HG02981 (cell line): ENCODE measurements around the gene UGGT2.
"Not testable (repeated sequence)": the region's sequence is repeated elsewhere in the genome, so short reads cannot be mapped to it uniquely, and the experiment has no call there.

Source experiments
- ATAC-seq: cut with Tn5 transposase; IDR thresholded peaks from one replicate; pipeline ENCODE4 v1.9.1; 2021; ENCODE audit warnings: mild to moderate bottlenecking, moderate library complexity; ENCODE audit not compliant: unreplicated experiment

Gene UGGT2

DNA sequence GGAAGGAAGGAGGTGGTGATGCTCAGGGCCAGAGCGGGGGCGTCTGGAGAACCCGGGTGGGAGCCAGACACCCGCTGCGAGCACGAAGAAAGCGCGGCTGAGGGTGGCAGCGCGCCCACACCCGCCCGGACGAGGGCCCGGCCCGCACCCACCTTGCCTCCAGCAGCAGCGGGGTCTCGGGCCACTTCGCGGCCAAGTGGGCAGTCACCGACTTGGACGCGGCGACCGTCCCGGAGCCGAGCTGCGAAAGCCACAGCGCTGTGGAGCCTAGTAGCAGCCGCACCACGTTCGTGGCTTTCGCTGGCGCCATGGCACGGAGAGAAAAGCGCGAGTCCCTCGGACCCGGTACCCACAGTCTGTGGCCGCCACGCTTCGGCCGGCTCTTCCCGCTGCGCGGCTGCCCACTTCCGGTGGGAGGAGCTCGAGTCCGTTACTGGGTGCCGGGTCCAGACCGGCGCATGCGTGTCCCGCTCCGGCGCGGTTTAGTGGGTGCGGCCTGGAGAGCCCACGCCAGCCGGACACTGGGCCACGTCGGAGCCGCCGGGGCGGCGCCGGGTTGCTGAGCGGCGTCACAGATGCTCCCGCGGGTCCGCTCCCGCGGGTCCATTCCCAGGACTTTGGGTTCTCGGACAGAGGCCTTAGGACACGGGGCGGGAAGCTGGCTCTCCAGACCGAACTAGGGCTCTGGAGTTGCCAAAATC, at the start of gene UGGT2:
UGGT2 (minus strand) TSS at position 399 of the 701 bp plus-strand sequence; CDS start at position 310, 89 bp downstream.
- ATAC-seq = peak; percentile 93

- no peak for ATAC-seq
These were observed 47.4 kb upstream of the UGGT2 start for GRCh38 chr13:96100457-96101220.

DNA sequence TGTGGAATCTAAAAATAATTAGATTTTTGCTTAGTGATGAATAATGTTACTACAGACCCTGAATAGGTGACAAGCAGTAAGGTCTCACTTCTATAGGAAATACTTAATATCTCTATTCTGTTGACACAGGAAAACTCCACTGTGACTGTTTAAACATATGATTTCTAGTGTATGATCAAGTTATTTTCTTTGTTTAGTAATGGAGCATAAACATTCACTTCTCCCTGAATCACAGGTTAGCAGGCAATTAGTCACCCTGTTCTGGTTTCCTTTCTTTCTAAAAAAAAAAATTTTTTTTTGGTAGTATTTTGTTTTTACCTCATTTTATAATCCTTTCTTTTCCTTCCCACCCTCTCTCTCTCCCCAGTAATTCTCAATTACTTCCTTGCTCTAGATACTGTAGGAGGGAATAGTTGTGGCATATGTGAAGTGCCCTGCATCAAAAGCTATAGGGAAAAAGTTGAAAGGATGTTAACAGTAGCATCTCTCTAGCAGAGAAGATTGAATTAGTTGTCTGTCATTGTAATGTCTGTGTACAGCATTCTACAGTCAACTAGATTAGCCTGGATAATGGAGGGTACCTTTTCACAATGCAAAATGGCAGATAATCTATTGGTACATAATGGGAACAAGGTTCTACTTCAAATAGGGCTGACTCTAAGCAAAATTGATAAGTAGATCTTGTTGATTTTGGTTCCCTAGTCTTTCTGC, 40.2 kb upstream of the UGGT2 start:
- no peak for ATAC-seq

DNA sequence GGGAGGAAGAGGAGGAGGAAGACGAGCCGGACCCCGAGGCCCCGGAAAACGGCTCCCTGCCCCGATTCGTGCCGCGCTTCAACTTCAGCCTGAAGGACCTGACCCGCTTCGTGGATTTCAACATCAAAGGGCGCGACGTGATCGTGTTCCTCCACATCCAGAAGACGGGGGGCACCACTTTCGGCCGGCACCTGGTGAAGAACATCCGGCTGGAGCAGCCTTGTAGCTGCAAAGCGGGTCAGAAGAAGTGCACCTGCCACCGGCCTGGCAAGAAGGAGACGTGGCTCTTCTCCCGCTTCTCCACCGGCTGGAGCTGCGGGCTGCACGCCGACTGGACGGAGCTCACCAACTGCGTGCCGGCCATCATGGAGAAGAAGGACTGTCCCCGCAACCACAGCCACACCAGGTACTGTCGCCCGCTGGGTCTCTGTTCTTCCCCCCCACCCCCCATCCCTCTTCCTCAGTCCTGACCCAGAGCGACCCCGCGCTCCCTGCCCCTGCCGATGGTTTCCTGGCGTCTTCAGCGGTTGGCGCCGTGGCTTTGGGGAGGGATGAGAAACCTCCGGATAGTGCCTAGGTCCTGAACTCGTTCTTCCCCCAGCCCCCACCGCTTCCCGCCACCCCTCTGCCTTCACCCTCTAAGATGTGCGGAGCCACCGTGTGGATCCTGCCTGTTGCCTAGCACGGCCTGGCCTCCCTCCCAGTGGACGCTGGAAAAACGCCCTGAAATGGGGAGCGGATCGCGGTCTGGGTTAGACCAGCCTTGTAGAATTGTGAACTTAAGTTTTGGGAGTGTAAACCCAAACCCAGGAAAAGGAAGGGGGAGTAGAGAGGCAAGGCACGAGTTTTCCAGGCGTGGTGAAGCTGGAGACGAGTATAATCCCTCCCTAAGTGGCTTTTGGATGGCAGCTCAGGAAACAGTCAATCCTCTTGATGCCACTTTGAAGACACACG, 38.2 kb upstream of the UGGT2 start:
- no peak for ATAC-seq

DNA sequence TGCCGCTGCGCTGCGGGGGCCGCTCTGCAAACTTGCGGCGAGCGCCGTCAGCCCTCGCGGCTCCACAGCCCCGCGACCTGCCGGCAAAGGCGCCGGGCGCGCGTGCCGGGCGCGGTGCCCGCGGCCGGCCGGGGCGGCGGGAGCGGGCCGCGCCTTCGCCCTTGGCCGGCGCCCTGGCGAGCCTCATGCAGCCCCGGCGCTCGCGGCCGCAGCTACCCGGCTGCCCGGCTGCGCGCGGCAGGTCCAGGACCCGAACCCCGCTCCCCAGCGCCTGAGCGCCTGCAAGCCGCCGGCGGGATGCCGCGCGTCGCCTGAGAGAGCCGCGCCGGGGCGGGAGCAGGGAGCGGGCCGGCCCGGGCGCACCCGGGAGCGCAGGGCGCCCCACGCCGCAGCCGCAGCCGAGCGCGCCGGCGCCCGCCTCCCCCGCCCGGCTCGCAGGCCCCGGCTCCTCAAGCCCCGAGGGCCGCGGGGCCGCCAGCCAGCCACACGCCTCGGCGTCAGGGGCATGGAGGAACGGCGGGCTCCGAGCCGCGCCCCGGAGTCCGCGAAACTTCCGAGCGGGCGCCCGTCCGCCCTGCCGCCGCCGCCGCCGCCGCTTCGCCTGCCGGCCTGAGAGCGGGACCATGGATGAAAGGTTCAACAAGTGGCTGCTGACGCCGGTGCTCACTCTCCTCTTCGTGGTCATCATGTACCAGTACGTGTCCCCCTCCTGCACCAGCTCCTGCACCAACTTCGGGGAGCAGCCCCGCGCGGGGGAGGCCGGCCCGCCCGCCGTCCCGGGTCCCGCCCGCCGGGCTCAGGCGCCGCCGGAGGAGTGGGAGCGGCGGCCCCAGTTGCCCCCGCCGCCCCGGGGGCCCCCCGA, 37.3 kb upstream of the UGGT2 start:
- peak; percentile 36 for ATAC-seq

DNA sequence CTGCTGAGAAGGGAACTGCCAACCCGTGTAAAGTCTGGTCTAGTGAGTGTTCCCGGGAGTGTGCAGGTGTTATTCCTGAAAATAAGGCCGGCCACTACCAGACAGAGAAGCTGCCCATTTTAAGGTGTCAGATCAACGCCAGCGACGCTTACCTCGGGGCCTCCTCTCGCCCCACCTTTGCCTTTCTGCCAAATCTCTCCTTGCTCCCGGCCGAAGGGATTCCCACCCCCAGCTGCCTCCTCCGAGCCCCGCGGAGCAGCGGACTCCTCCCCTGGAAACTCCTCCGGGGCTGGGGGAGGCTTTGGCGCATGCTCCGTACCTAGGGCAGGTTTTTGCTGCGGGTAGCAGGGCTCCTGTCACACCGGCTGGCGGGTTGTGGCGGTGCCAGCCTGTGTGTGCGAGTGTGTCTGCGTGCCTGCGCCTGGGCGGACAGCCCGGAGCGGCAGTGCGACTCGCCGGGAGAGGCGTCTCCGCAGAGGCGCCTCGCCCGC, 36.6 kb upstream of the UGGT2 start, which contains the start of gene HS6ST3:
HS6ST3 (plus strand) TSS at position 359 of the 491 bp plus-strand sequence.
- ATAC-seq = no peak

GRCh38 chr13:96089139-96089538, 35.9 kb upstream of the UGGT2 start:
- ATAC-seq = no peak

- no peak for ATAC-seq
These were observed 33.5 kb upstream of the UGGT2 start for GRCh38 chr13:96086736-96087135.

GRCh38 chr13:96082640-96083039, 29.4 kb upstream of the UGGT2 start:
- no peak for ATAC-seq

GRCh38 chr13:96081888-96082287, 28.7 kb upstream of the UGGT2 start:
- no peak for ATAC-seq

DNA sequence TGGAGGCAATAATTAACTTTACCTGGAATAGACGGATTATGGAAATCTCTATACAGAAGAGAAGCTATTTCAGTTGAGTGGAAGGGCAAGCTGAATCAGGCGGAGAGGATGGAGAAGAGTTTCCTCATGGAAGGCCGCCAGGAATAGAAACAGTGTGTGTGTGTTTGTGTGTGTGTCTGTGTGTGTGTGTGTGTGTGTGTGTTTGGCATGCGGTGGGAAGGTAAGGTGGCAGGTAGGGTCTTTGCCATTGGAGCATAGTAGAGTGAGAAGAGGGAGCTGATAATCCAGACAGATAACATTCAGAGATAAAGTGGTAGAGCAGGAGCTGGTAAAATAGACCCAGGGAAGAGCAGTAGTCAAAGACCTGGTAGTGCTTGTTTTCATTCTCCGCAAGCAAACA, 27.5 kb upstream of the UGGT2 start:
- no peak for ATAC-seq

GRCh38 chr13:96075953-96076543, 22.8 kb upstream of the UGGT2 start:
- peak; percentile 46 for ATAC-seq

GRCh38 chr13:96072392-96072791, 19.2 kb upstream of the UGGT2 start:
- ATAC-seq = no peak

DNA sequence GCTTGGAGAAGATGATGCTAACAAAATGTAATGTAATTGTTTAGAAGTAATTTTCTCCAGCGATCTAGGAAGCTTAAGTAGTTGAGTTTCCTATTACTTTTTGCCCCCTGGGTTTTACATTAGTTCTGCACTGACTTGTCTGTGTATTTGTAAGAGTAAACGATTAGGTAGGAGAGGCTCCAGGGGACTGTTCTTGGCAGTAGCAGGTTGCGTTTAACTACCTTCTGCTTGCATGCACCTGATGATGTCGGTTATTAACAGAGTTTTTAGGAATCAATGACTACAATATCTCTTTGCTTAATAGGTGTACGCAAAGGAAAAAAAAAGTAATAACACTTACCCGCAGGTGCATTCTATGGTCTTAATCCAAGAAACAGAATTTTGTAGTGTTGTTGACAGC, 18.3 kb upstream of the UGGT2 start:
- no peak for ATAC-seq

DNA sequence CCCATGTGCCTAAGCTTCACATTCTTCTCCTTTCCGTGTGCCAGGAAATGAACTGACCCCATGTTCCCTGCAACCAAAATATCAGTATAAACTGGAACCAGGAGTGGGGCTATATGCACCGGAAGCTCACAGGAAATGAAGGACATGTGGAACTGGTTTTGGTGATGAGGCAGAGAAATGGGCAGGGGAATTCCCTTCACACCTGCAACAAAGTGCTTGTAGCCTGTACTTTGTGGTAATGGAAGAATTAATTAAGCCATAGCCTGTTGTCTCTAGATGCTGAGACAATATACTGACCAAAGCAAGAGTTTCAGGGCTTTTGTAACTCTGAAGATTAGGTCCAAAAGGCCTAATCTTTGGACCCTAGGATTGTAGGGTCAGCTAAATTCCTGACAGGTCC, 15.5 kb upstream of the UGGT2 start:
- no peak for ATAC-seq

- no peak for ATAC-seq
These were observed 12.6 kb upstream of the UGGT2 start for GRCh38 chr13:96065849-96066248.

DNA sequence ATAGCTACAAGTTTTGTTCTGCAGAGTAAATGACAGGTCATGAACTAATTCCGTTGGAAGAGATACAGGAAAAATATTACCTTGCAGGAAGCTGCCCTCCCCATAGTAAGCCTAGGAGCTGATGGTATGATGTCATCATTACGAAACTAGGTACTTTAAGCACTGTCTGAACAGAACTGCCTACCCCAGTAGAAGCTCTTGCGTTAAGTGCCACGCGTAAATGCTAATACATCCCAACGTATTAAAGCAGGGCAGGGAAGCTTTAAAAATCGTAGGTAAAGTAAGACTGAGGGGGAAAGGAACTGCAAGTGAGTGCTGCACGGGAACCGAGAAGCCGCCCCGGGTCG, 572 bp downstream of the UGGT2 start:
- ATAC-seq = peak; percentile 67

DNA sequence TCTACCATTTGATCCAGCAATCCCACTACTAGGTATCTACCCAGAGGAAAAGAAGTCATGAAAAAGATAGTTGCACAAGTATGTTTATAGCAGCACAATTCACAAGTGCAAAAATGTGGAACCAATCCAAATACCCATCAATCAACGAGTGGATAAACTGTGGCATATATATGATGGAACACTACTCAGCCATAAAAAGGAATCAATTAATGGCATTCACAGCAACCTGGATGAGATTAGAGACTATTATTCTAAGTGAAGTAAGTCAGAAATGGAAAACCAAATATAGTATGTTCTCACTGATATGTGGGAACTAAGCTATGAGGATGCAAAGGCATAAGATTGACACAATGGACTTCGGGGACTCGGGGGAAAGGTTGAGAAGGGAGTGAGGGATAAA, 1.3 kb downstream of the UGGT2 start:
- not testable (repeated sequence) for ATAC-seq

- not testable (repeated sequence) for ATAC-seq
These were observed 1.7 kb downstream of the UGGT2 start for GRCh38 chr13:96051491-96051890.
